ENCODE measurements around the gene UBE4B. TPM values are rescaled to one million over a fixed set of nuclear protein-coding genes. Genes with fewer than 3 reads are reported as not detected.
A peak's percentile ranks its signal among the peaks of the same experiment; 100 is the strongest.
"Not testable (repeated sequence)": the region's sequence is repeated elsewhere in the genome, so short reads cannot be mapped to it uniquely, and the experiment has no call there.

UBE4B gene
- total and polyA plus RNA-seq, 2 of the 13 experiments (the other 11 are each of a cell fraction or from before 2014, with no cell fraction given): 15.2 to 24.8 TPM

GRCh38 chr1:10205206-10205605, 172.4 kb downstream of the UBE4B start:
- in situ Hi-C loops (cut with HindIII; ENCODE audit: extremely low pct_ligation_motif_present, low pct_unique_long_range_greater_than_20kb): not testable (repeated sequence)

GRCh38 chr1:10207810-10208209, 175.1 kb downstream of the UBE4B start:
- CTCF ChIA-PET (ENCODE audit: low intra/inter-chr PET ratio, low total read pairs): no interaction called here
- Histone ChIP-seq H3K27ac (ENCODE audit: extremely low read length, insufficient read depth, low read length) (no peak overlapping the region), H3K4me3 (replicated peaks in 1 of 3; ENCODE audit: insufficient read depth in 1 of 3, low read depth in 2 of 3, low read length in 3 of 3) (no peak overlapping the region), H4K20me1 (ENCODE audit: insufficient read depth, low read length) (peaks cover 7% of the 10 kb centered on the region), H3K79me2 (ENCODE audit: insufficient read depth, low read length) (peaks cover 18% of the 10 kb centered on the region), H3K4me2 (ENCODE audit: low read depth, low read length) (no peak overlapping the region), H3K4me1 (ENCODE audit: insufficient read depth, low read length) (peaks cover 52% of the 10 kb centered on the region), H3K27me3 (ENCODE audit: control insufficient read depth in 1 of 2, insufficient read depth in 2 of 2, low read length in 2 of 2) (no peaks in the 10 kb centered on the region; a peak in 1 of 5 replicates), H3K9ac (ENCODE audit: insufficient read depth, low read depth, low read length) (no peak overlapping the region), H3K9me3 (ENCODE audit: low read length) (no peaks in the 10 kb centered on the region), H3K36me3 (replicated peaks in 1 of 2; ENCODE audit: control insufficient read depth in 1 of 2, insufficient read depth in 2 of 2, low read length in 2 of 2) (no peaks in the 10 kb centered on the region), H2AFZ (ENCODE audit: low read length) (no peak overlapping the region)
- in situ Hi-C loops (cut with HindIII; ENCODE audit: extremely low pct_ligation_motif_present, low pct_unique_long_range_greater_than_20kb): no loop called here
- FAIRE-seq (no peak), DNase-seq (ENCODE audit: low spot score) (no peak), ATAC-seq (no peak)
- no TSS peak for BruUV-seq (replicated peaks)
- intact Hi-C loops (cut with micrococcal nuclease; ENCODE audit: unreplicated experiment): no loop called here
- POLR2A ChIA-PET: no interaction called here
- WGBS (ENCODE audit: low lambda C conversion rate): 55% methylated on average over 3 of the region's 3 CpGs
- TF ChIP-seq THAP7 (CRISPR knock-in tag; IDR thresholded peaks at IDR 0.05) (no peak), TGIF2 (CRISPR knock-in tag; IDR thresholded peaks at IDR 0.05) (no peak), FOXK2 (IDR thresholded peaks at IDR 0.05) (no peak), TFDP1 (CRISPR knock-in tag; IDR thresholded peaks at IDR 0.05; ENCODE audit: borderline replicate concordance) (no peak), PAF1 (CRISPR knock-in tag; IDR thresholded peaks at IDR 0.05) (no peak), POLR2AphosphoS2 (IDR thresholded peaks at IDR 0.05; ENCODE audit: low read depth, low read length) (no peak), MNT (IDR thresholded peaks at IDR 0.05) (no peak), ZBTB44 (CRISPR knock-in tag; IDR thresholded peaks at IDR 0.05) (no peak), THYN1 (CRISPR knock-in tag; IDR thresholded peaks at IDR 0.05; ENCODE audit: borderline replicate concordance, low read depth) (no peak), SYNCRIP (IDR thresholded peaks at IDR 0.05; ENCODE audit: insufficient read depth, low read depth, low read length) (no peak), CSRNP2 (CRISPR knock-in tag; conservative IDR thresholded peaks at IDR 0.05; ENCODE audit: low read depth) (no peak), ZNF564 (CRISPR knock-in tag; IDR thresholded peaks at IDR 0.05) (no peak)

More at GRCh38 chr1:10205206-10205605, 172.4 kb downstream of the UBE4B start:
- CTCF ChIA-PET (ENCODE audit: low intra/inter-chr PET ratio, low total read pairs); H2AFZ ChIP-seq (ENCODE audit: low read length); POLR2A ChIA-PET; H3K4me3 ChIP-seq (replicated peaks in 1 of 3; ENCODE audit: insufficient read depth in 1 of 3, low read depth in 2 of 3, low read length in 3 of 3); H3K27ac ChIP-seq (ENCODE audit: extremely low read length, insufficient read depth, low read length); H3K79me2 ChIP-seq (ENCODE audit: insufficient read depth, low read length); H3K9me3 ChIP-seq (ENCODE audit: low read length); H3K4me2 ChIP-seq (ENCODE audit: low read depth, low read length); DNase-seq (ENCODE audit: low spot score); ATAC-seq; FAIRE-seq; H3K27me3 ChIP-seq (ENCODE audit: control insufficient read depth in 1 of 2, insufficient read depth in 2 of 2, low read length in 2 of 2); BruUV-seq (replicated peaks); H4K20me1 ChIP-seq (ENCODE audit: insufficient read depth, low read length); intact Hi-C loops (cut with micrococcal nuclease; ENCODE audit: unreplicated experiment); H3K36me3 ChIP-seq (replicated peaks in 1 of 2; ENCODE audit: control insufficient read depth in 1 of 2, insufficient read depth in 2 of 2, low read length in 2 of 2); H3K9ac ChIP-seq (ENCODE audit: insufficient read depth, low read depth, low read length): not testable (repeated sequence)
- peak; percentile 65 for TF ChIP-seq ZNF121 (CRISPR knock-in tag; IDR thresholded peaks at IDR 0.05)
- H3K4me1 ChIP-seq (ENCODE audit: insufficient read depth, low read length): peaks cover 48% of the 10 kb centered on the region
- 38% methylated on average over 14 of the region's 14 CpGs for WGBS (ENCODE audit: low lambda C conversion rate)

Measured in HepG2 (cell line).